ENCODE measurements around the gene IL20. TPM values are rescaled to one million over a fixed set of nuclear protein-coding genes. Genes with fewer than 3 reads are reported as not detected.

Gene IL20
- polyA plus RNA-seq, 1 donor from 2014 or later, result not detected

- H3K27ac ChIP-seq (ENCODE audit: low read length), result no peak overlapping the region
- H3F3A ChIP-seq (ENCODE audit: insufficient read depth, low read length, poor library complexity, severe bottlenecking), result no peaks in the 10 kb centered on the region
- H3K4me2 ChIP-seq (ENCODE audit: low read length), result no peak overlapping the region
- peaks cover 39% of the 10 kb centered on the region for H3K27me3 ChIP-seq (ENCODE audit: insufficient read depth, low read depth, low read length)
- H4K20me1 ChIP-seq (ENCODE audit: insufficient read depth), result no peaks in the 10 kb centered on the region
- H2AFZ ChIP-seq (ENCODE audit: low read depth, low read length), result no peak overlapping the region
- peak; percentile 76 for TF ChIP-seq CTCF (IDR thresholded peaks at IDR 0.05; ENCODE audit: poor library complexity, severe bottlenecking)
- peak; percentile 67 for TF ChIP-seq RAD21 (conservative IDR thresholded peaks at IDR 0.05)
- peak; percentile 76 for TF ChIP-seq SMC3 (conservative IDR thresholded peaks at IDR 0.05; ENCODE audit: poor library complexity)
- TF ChIP-seq REST (IDR thresholded peaks at IDR 0.05; ENCODE audit: borderline replicate concordance), result no peak
- no peaks in the 10 kb centered on the region for H3K79me2 ChIP-seq (replicated peaks; ENCODE audit: insufficient read depth, low read length)
- H3K9ac ChIP-seq (ENCODE audit: low read length), result no peak overlapping the region
- H3K36me3 ChIP-seq (ENCODE audit: insufficient read depth, low read length), result no peaks in the 10 kb centered on the region
- no peaks in the 10 kb centered on the region for H3K9me2 ChIP-seq (ENCODE audit: insufficient read depth, low read length)
- no peak overlapping the region for H3K4me3 ChIP-seq (ENCODE audit: low read length)
- no peaks in the 10 kb centered on the region for H3K9me3 ChIP-seq (ENCODE audit: low read length)
Observed at GRCh38 chr1:206911064-206911663, 45.7 kb downstream of the IL20 start.

GRCh38 chr1:206912445-206913095, 47.1 kb downstream of the IL20 start:
- Histone ChIP-seq H3K4me3 (ENCODE audit: low read length) (peak overlapping the region; percentile 8), H3K27ac (ENCODE audit: low read length) (no peak overlapping the region), H3K9me2 (ENCODE audit: insufficient read depth, low read length) (no peaks in the 10 kb centered on the region), H3K36me3 (ENCODE audit: insufficient read depth, low read length) (no peaks in the 10 kb centered on the region), H3F3A (ENCODE audit: insufficient read depth, low read length, poor library complexity, severe bottlenecking) (no peaks in the 10 kb centered on the region), H4K20me1 (ENCODE audit: insufficient read depth) (no peaks in the 10 kb centered on the region), H3K79me2 (replicated peaks; ENCODE audit: insufficient read depth, low read length) (no peaks in the 10 kb centered on the region), H2AFZ (ENCODE audit: low read depth, low read length) (no peak overlapping the region), H3K27me3 (ENCODE audit: insufficient read depth, low read depth, low read length) (peaks cover 35% of the 10 kb centered on the region), H3K9me3 (ENCODE audit: low read length) (no peaks in the 10 kb centered on the region), H3K9ac (ENCODE audit: low read length) (no peak overlapping the region), H3K4me2 (ENCODE audit: low read length) (no peak overlapping the region)
- TF ChIP-seq POLR2AphosphoS5 (IDR thresholded peaks at IDR 0.05) (peak; percentile 3), CTCF (IDR thresholded peaks at IDR 0.05; ENCODE audit: poor library complexity, severe bottlenecking) (peak; percentile 92), MXI1 (conservative IDR thresholded peaks at IDR 0.05; ENCODE audit: poor library complexity, severe bottlenecking) (peak; percentile 40), EZH2 (IDR thresholded peaks at IDR 0.05; ENCODE audit: borderline replicate concordance, insufficient read depth, low read length, poor library complexity, severe bottlenecking) (no peak), RAD21 (conservative IDR thresholded peaks at IDR 0.05) (peak; percentile 89), EP300 (conservative IDR thresholded peaks at IDR 0.05; ENCODE audit: poor library complexity, severe bottlenecking) (no peak), SMC3 (conservative IDR thresholded peaks at IDR 0.05; ENCODE audit: poor library complexity) (peak; percentile 95)
